GM13977 (cell line): Measurements from ENCODE around the gene SLC25A42.

ENCODE experiments used
- DNase-seq: peaks from one replicate; pipeline ENCODE4 v3.0.0; 2012; ENCODE audit warnings: low spot score
- in situ Hi-C: fragments of 300-500 bp; cut with MboI; formaldehyde crosslinking; loops from one replicate; pipeline ENCODE4 v1.12.0; 2022; ENCODE audit warnings: low sequenced_read_pairs, low pct_unique_long_range_greater_than_20kb, mixed read lengths, inconsistent platforms; ENCODE audit not compliant: unreplicated experiment
- TF ChIP-seq, protein P1 (sequence below): IDR thresholded peaks from 2 replicates; pipeline ENCODE4 v1.5.1; 2012; ENCODE audit warnings: mild to moderate bottlenecking, control low read depth; ENCODE audit not compliant: insufficient read depth; ENCODE audit errors: extremely low read depth, missing control alignments

The SLC25A42 gene

DNA sequence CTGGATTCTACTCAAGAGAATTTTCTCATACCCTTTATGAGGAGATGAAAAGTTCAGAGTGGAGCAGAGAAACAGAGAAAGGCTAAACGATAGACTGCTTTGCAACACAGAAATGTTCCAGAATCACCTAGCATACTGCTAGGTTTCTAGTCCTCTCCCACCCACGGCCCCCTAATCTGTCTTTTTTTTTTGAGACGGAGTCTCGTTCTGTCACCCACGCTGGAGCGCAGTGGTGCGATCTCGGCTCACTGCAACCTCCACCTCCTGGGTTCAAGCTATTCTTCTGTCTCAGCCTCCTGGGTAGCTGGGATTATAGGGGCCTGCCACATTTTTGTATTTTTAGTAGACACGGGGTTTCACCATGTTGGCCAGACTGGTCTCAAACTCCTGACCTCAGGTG lies 35.3 kb upstream of the SLC25A42 start:
- TF ChIP-seq, protein P1, sequence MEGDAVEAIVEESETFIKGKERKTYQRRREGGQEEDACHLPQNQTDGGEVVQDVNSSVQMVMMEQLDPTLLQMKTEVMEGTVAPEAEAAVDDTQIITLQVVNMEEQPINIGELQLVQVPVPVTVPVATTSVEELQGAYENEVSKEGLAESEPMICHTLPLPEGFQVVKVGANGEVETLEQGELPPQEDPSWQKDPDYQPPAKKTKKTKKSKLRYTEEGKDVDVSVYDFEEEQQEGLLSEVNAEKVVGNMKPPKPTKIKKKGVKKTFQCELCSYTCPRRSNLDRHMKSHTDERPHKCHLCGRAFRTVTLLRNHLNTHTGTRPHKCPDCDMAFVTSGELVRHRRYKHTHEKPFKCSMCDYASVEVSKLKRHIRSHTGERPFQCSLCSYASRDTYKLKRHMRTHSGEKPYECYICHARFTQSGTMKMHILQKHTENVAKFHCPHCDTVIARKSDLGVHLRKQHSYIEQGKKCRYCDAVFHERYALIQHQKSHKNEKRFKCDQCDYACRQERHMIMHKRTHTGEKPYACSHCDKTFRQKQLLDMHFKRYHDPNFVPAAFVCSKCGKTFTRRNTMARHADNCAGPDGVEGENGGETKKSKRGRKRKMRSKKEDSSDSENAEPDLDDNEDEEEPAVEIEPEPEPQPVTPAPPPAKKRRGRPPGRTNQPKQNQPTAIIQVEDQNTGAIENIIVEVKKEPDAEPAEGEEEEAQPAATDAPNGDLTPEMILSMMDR: no peak
- in situ Hi-C loops: no loop called here
- DNase-seq: no peak

DNA sequence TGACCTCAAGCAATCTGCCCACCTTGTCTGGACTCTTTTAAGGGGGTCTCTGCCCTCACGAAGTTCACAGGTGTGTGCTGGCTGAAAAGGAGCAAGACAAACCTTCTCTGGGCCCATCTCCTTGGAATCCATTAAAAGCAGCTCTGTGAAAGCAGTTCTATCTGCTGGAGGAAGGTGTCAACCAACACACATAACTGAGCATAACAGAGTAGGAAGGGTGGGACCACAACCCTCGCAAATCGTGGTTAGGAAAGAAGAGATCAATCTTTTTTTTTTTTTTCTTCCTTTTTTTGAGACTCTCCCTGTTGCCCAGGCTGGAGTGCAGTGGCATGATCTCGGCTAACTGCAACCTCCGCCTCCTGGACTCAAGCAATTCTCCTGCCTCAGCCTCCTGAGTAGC lies 31.9 kb upstream of the SLC25A42 start:
- TF ChIP-seq, protein P1: no peak
- in situ Hi-C loops: no loop called here
- no peak for DNase-seq

- in situ Hi-C loops: no loop called here
Observed at GRCh38 chr19:19032420-19033175, 31.2 kb upstream of the SLC25A42 start.

GRCh38 chr19:19033176-19033425 lies 30.7 kb upstream of the SLC25A42 start:
- in situ Hi-C loops: no loop called here
- TF ChIP-seq, protein P1: no peak
- DNase-seq: no peak

More at GRCh38 chr19:19032420-19033175, 31.2 kb upstream of the SLC25A42 start:
- TF ChIP-seq, protein P1: no peak
- peak; percentile 97 for DNase-seq

DNA sequence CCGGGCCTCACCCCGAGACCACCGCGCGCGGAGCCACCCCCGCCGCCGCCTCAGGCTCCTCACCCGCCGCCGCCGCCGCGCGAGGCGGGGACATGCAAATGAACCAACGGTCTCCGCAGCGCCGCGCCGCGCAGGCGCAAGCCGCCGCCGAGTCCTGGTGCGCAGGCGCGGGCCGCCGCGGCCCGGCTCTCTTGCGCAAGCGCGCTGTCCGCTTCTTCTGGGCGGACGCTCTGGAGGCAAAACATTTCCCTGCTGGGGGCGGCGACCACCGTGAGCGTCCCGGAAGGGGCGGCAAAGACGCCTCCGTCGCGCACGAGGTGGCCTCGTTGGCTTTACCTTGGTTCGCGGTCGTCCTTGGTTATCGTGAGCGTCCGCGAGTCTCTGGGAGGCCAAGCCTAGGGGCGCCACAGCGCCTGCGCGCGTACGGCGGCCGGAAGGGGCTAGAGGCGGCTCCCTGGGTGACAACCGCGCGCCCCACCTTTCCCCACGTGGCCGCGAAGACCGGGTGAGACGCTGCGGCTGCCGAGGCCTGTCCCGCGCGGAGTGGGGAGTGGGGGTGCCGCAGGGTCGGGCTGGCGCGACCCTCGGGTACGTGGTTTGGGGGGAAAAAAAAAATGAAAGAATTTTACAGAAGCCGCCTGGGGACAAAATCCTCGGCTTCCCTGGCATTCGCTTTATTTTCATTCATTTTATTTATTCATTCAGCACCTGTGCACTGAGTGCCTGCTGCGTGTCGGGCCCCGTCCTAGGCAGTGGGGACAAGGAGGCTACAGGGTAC lies 30.2 kb upstream of the SLC25A42 start, which contains the start of the genes ARMC6 and SUGP2:
Gene ARMC6, plus strand, starts transcription at position 178 of the 778 bp plus-strand sequence. CDS start 607 bp downstream, outside the sequence.
Gene SUGP2, minus strand, starts transcription at position 92 of the 778 bp plus-strand sequence. CDS start 2,446 bp downstream, outside the sequence.
- TF ChIP-seq, protein P1: no peak
- in situ Hi-C loops: no loop called here
- peak; percentile 99 for DNase-seq

DNA sequence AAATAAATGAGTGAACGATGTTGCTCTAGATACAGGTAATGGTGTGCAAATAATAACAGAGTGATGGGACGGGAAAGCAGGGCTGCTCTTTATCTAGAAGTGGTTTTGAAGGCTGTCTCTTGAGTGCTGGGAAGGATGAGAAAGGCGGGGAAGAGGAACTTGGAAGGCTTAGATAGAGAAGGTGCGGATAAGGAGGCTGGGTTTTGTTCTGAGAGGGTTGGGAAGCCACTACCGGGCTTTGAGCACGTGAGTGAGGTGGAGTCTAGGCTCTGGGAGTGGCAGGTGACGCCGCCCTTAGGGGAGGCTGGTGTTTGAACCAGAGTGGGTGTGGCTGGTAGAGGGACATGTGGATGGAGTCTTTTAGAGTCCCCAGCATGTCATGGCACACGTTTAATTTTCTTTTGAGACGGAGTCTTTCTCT lies 29.6 kb upstream of the SLC25A42 start:
- in situ Hi-C loops: no loop called here
- TF ChIP-seq, protein P1: no peak
- DNase-seq: peak; percentile 84
